Measurements from ENCODE around the gene TACO1. TPM values are rescaled to one million over a fixed set of nuclear protein-coding genes. Genes with fewer than 3 reads are reported as not detected.

The TACO1 gene
- total and polyA plus RNA-seq, 2 of the 4 experiments (the other 2 are of a cell fraction), result 6.5 to 28.8 TPM

DNA sequence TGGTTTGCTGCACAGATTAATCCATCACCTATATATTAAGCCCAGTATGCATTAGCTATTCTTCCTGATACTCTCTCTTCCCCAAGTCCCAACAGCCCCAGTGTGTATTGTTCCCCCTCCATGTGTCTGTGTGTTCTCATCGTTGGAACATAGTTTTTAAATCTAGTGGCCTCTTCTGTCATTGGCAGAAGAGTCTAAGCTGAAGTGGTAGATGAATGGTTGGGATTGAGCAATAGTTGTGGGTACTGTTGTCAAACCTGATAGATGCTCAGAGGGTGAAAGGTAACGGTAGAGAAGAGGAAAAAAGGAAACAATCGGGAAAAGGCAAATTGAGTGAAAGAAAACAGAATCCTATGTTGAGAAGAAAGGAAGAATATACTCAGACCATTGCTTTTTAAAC lies 51.4 kb downstream of the TACO1 start:
- peaks cover 4% of the 10 kb centered on the region; the same call in 1 of the 2 replicates for H3K9me1 ChIP-seq (ENCODE audit: insufficient read depth, low read length)
- H3K9me3 ChIP-seq (ENCODE audit: control insufficient read depth, insufficient read depth, low read length), result no peaks in the 10 kb centered on the region
- H3K23ac ChIP-seq (ENCODE audit: low read depth, low read length), result no peak overlapping the region
- intact Hi-C loops (cut with micrococcal nuclease) (no loop called here), in situ Hi-C loops (cut with MboI; ENCODE audit: low sequenced_read_pairs) (no loop called here), dilution Hi-C loops (cut with HindIII; ENCODE audit: low sequenced_read_pairs, unreplicated experiment) (no loop called here)
- H3K27ac ChIP-seq (ENCODE audit: insufficient read depth, low read length), result no peak overlapping the region
- H3K4me1 ChIP-seq (ENCODE audit: control insufficient read depth, insufficient read depth, low read length), result peaks cover 3% of the 10 kb centered on the region
- no peak overlapping the region for H3K9ac ChIP-seq (ENCODE audit: low read depth, low read length)
- ATAC-seq (ENCODE audit: low read depth), result no peak
- H3K36me3 ChIP-seq (ENCODE audit: control insufficient read depth, insufficient read depth, low read length), result peaks cover 11% of the 10 kb centered on the region
- no peak overlapping the region for H2BK15ac ChIP-seq (ENCODE audit: low read depth, low read length)
- WGBS, 2 experiments (ENCODE audit: extremely low coverage in 2 of 2, insufficient read length in 1 of 2), result no CpG with 5 or more reads among the region's 3 CpGs
- no peak overlapping the region for H2BK20ac ChIP-seq (ENCODE audit: low read depth, low read length)
- H3K4me3 ChIP-seq (ENCODE audit: insufficient read depth, low read depth, low read length), result no peak overlapping the region
- no peak overlapping the region for H3K4ac ChIP-seq (ENCODE audit: low read depth, low read length)
- H2BK5ac ChIP-seq (ENCODE audit: low read depth, low read length, poor library complexity, severe bottlenecking), result no peak overlapping the region
- no peak overlapping the region for H2AFZ ChIP-seq (replicated peaks; ENCODE audit: low read length, poor library complexity)
- H2BK120ac ChIP-seq (ENCODE audit: low read depth, low read length), result no peak overlapping the region
- H2AK5ac ChIP-seq (ENCODE audit: low read depth, low read length), result no peak overlapping the region
- H3K27me3 ChIP-seq (ENCODE audit: control insufficient read depth, insufficient read depth, low read length), result no peaks in the 10 kb centered on the region
- H3K56ac ChIP-seq (ENCODE audit: extremely low read depth, insufficient read depth, low read length), result no peak overlapping the region
- no peak overlapping the region for H3K18ac ChIP-seq (ENCODE audit: low read depth, low read length)
- ChIA-PET POLR2A (ENCODE audit: unreplicated experiment) (no interaction called here), CTCF (no interaction called here)
- no peak overlapping the region for H4K5ac ChIP-seq (ENCODE audit: low read depth, low read length)
- TF ChIP-seq CEBPB (IDR thresholded peaks at IDR 0.05; ENCODE audit: low read depth, low read length) (peak; percentile 66), BHLHE40 (IDR thresholded peaks at IDR 0.05; ENCODE audit: low read depth, low read length) (no peak)
- H2AK9ac ChIP-seq (replicated peaks; ENCODE audit: low read depth, low read length, poor library complexity), result no peak overlapping the region
- no peak for DNase-seq
- H4K91ac ChIP-seq (ENCODE audit: insufficient read depth, low read depth, low read length), result no peak overlapping the region
- H4K8ac ChIP-seq (ENCODE audit: low read depth in 2 of 2, low read length in 2 of 2), result no peak overlapping the region
- H4K20me1 ChIP-seq (ENCODE audit: insufficient read depth, low read length), result peaks cover 5% of the 10 kb centered on the region; the same call in 1 of the 2 replicates
- H3K14ac ChIP-seq (replicated peaks; ENCODE audit: low read depth, low read length), result no peak overlapping the region
- H3K79me1 ChIP-seq (ENCODE audit: low read depth in 1 of 2, low read length in 2 of 2), result peaks cover 4 to 6% of the 10 kb centered on the region in 2 experiments; a peak in 2 of 4 replicates
- no peak overlapping the region for H3K4me2 ChIP-seq (ENCODE audit: low read depth, low read length)
- BruUV-seq (replicated peaks), result no TSS peak
